ENCODE measurements around the gene OR4C16.

The OR4C16 gene

GRCh38 chr11:55571828-55572227 lies at the start of gene OR4C16:
TSS of gene OR4C16 (plus strand) at chr11:55572128. CDS start at chr11:55572128, 0 bp downstream.
- no peak for DNase-seq

GRCh38 chr11:55554169-55554568 lies 17.8 kb upstream of the OR4C16 start, which contains the start of gene OR4C15:
TSS of gene OR4C15 (plus strand) at chr11:55554469. CDS start at chr11:55554469, 0 bp downstream.
- DNase-seq, result no peak

- DNase-seq, result no peak
Observed at GRCh38 chr11:55572548-55572947, 620 bp downstream of the OR4C16 start.

GRCh38 chr11:55607545-55607944 lies 35.6 kb downstream of the OR4C16 start, which contains the start of gene OR4C11:
TSS of gene OR4C11 (minus strand) at chr11:55607645. CDS start at chr11:55604373, 3,272 bp downstream.
- no peak for DNase-seq
